ENCODE measurements around the gene TEX29.

The TEX29 gene

GRCh38 chr13:111304041-111304544 lies 16.3 kb upstream of the TEX29 start:
- no peak for DNase-seq (ENCODE audit: low read depth)
- TF ChIP-seq POLR2A (IDR thresholded peaks at IDR 0.05; ENCODE audit: extremely low read depth, insufficient read length) (no peak), MYC (IDR thresholded peaks at IDR 0.05; ENCODE audit: low read depth, low read length) (no peak)
- TF ChIP-seq, protein P1, sequence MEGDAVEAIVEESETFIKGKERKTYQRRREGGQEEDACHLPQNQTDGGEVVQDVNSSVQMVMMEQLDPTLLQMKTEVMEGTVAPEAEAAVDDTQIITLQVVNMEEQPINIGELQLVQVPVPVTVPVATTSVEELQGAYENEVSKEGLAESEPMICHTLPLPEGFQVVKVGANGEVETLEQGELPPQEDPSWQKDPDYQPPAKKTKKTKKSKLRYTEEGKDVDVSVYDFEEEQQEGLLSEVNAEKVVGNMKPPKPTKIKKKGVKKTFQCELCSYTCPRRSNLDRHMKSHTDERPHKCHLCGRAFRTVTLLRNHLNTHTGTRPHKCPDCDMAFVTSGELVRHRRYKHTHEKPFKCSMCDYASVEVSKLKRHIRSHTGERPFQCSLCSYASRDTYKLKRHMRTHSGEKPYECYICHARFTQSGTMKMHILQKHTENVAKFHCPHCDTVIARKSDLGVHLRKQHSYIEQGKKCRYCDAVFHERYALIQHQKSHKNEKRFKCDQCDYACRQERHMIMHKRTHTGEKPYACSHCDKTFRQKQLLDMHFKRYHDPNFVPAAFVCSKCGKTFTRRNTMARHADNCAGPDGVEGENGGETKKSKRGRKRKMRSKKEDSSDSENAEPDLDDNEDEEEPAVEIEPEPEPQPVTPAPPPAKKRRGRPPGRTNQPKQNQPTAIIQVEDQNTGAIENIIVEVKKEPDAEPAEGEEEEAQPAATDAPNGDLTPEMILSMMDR (IDR thresholded peaks at IDR 0.05; ENCODE audit: low read depth, low read length) = no peak
- TF ChIP-seq, protein P2, sequence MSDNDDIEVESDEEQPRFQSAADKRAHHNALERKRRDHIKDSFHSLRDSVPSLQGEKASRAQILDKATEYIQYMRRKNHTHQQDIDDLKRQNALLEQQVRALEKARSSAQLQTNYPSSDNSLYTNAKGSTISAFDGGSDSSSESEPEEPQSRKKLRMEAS (IDR thresholded peaks at IDR 0.05; ENCODE audit: low read depth, low read length) = no peak
- H3K4me3 ChIP-seq (ENCODE audit: low read depth, low read length) = no peak overlapping the region

DNA sequence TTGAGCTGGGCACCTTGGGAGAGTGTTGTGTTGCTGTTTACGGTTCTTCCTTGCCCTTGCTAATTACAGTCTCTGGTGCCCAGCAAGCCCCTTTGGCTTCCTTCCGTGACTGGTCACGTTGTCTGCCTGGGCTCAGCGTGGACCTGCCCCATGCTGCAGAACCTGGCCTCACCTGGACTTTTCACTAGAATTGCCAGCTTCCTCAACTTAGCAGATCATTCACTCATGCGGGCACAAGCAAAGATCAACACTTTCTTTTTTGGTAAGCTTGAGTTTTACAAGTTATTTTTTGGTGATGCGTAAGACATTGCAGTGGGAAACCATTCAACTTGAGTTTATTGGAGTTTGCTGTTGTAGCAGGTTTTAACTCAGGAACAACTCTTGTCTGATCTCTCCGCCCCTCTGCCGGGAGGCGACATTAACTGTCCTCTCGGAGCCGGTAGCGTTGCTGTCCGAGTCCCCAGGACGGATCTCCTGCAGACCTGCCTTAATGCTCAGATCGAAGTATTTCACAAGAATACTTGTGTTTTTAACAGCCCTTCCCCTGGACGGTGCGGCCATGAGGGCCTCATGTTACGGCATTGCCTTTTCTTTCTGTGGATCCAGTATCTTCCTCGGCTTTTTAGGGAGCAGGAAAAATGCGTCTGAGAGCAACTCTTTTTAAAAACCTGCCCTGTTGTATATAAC lies 15.7 kb upstream of the TEX29 start:
- TF ChIP-seq POLR2A (IDR thresholded peaks at IDR 0.05; ENCODE audit: extremely low read depth, insufficient read length) (no peak), MYC (IDR thresholded peaks at IDR 0.05; ENCODE audit: low read depth, low read length) (no peak)
- TF ChIP-seq, protein P2 (IDR thresholded peaks at IDR 0.05; ENCODE audit: low read depth, low read length) = no peak
- TF ChIP-seq, protein P1 (IDR thresholded peaks at IDR 0.05; ENCODE audit: low read depth, low read length) = no peak
- H3K4me3 ChIP-seq (ENCODE audit: low read depth, low read length) = no peak overlapping the region
- no peak for DNase-seq (ENCODE audit: low read depth)

GRCh38 chr13:111312944-111313590 lies 7.4 kb upstream of the TEX29 start:
- no peak for DNase-seq (ENCODE audit: low read depth)
- no peak for TF ChIP-seq POLR2A (IDR thresholded peaks at IDR 0.05; ENCODE audit: extremely low read depth, insufficient read length)
- no peak for TF ChIP-seq MYC (IDR thresholded peaks at IDR 0.05; ENCODE audit: low read depth, low read length)
- TF ChIP-seq, protein P2 (IDR thresholded peaks at IDR 0.05; ENCODE audit: low read depth, low read length) = no peak
- TF ChIP-seq, protein P1 (IDR thresholded peaks at IDR 0.05; ENCODE audit: low read depth, low read length) = no peak
- H3K4me3 ChIP-seq (ENCODE audit: low read depth, low read length) = no peak overlapping the region

GRCh38 chr13:111313911-111314425 lies 6.5 kb upstream of the TEX29 start:
- TF ChIP-seq, protein P1 (IDR thresholded peaks at IDR 0.05; ENCODE audit: low read depth, low read length) = no peak
- TF ChIP-seq, protein P2 (IDR thresholded peaks at IDR 0.05; ENCODE audit: low read depth, low read length) = no peak
- TF ChIP-seq POLR2A (IDR thresholded peaks at IDR 0.05; ENCODE audit: extremely low read depth, insufficient read length) = no peak
- no peak for TF ChIP-seq MYC (IDR thresholded peaks at IDR 0.05; ENCODE audit: low read depth, low read length)
- DNase-seq (ENCODE audit: low read depth) = no peak
- H3K4me3 ChIP-seq (ENCODE audit: low read depth, low read length) = no peak overlapping the region

- H3K4me3 ChIP-seq (ENCODE audit: low read depth, low read length) = no peak overlapping the region
- no peak for DNase-seq (ENCODE audit: low read depth)
- no peak for TF ChIP-seq MYC (IDR thresholded peaks at IDR 0.05; ENCODE audit: low read depth, low read length)
- TF ChIP-seq, protein P2 (IDR thresholded peaks at IDR 0.05; ENCODE audit: low read depth, low read length) = no peak
- TF ChIP-seq POLR2A (IDR thresholded peaks at IDR 0.05; ENCODE audit: extremely low read depth, insufficient read length) = no peak
- TF ChIP-seq, protein P1 (IDR thresholded peaks at IDR 0.05; ENCODE audit: low read depth, low read length) = no peak
Observed at GRCh38 chr13:111314852-111315251, 5.6 kb upstream of the TEX29 start.

All from NB4 (cell line).